ENCODE data around the gene SLC25A21. TPM values are rescaled to one million over a fixed set of nuclear protein-coding genes. Genes with fewer than 3 reads are reported as not detected.

SLC25A21 gene
- total RNA-seq, 1 experiment from 2014 or later, result 1.4 TPM

DNA sequence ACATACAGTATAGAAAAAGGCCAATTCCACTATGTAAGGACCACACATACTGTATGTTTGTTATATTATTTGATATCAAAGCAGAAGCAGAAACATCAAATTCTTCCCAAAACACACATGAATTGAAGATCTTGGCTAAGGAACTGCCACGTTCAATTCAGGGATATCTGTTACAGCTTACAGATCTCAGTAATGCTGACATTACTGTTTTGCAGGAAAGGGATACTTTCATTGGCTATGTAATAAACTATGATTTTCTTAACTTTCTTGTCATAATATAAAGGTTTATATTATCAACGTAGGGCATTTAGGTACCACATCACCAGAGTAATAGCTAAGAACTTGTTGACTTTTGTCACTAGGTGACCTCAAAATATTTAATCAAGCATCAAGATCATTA is 362.2 kb downstream of the SLC25A21 start:
- Mint-ChIP-seq H3K27ac (ENCODE audit: low read depth, unreplicated experiment) (no peak overlapping the region), H3K4me3 (ENCODE audit: unreplicated experiment) (no peak overlapping the region), H3K27me3 (ENCODE audit: insufficient read depth, unreplicated experiment) (no peaks in the 10 kb centered on the region), H3K9me3 (ENCODE audit: unreplicated experiment) (no peaks in the 10 kb centered on the region), H3K4me1 (ENCODE audit: insufficient read depth, unreplicated experiment) (no peaks in the 10 kb centered on the region), H3K36me3 (ENCODE audit: insufficient read depth, unreplicated experiment) (peaks cover 4% of the 10 kb centered on the region)
- no peak for DNase-seq (ENCODE audit: unreplicated experiment)
- CTCF ChIA-PET, result interaction anchor here (1.1 kb wide), 1 partner anchor 86 kb away, joined by 3 read pairs; no protein-coding TSS in a partner anchor
- intact Hi-C loops (cut with micrococcal nuclease), result no loop called here
- TF ChIP-seq, protein P1, sequence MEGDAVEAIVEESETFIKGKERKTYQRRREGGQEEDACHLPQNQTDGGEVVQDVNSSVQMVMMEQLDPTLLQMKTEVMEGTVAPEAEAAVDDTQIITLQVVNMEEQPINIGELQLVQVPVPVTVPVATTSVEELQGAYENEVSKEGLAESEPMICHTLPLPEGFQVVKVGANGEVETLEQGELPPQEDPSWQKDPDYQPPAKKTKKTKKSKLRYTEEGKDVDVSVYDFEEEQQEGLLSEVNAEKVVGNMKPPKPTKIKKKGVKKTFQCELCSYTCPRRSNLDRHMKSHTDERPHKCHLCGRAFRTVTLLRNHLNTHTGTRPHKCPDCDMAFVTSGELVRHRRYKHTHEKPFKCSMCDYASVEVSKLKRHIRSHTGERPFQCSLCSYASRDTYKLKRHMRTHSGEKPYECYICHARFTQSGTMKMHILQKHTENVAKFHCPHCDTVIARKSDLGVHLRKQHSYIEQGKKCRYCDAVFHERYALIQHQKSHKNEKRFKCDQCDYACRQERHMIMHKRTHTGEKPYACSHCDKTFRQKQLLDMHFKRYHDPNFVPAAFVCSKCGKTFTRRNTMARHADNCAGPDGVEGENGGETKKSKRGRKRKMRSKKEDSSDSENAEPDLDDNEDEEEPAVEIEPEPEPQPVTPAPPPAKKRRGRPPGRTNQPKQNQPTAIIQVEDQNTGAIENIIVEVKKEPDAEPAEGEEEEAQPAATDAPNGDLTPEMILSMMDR (IDR thresholded peaks at IDR 0.05; ENCODE audit: unreplicated experiment), result no peak
- POLR2A ChIA-PET, result interaction anchor here (0.7 kb wide), 1 partner anchor 402 kb away, joined by 3 read pairs; no protein-coding TSS in a partner anchor
- no TSS peak for BruUV-seq (replicated peaks)

DNA sequence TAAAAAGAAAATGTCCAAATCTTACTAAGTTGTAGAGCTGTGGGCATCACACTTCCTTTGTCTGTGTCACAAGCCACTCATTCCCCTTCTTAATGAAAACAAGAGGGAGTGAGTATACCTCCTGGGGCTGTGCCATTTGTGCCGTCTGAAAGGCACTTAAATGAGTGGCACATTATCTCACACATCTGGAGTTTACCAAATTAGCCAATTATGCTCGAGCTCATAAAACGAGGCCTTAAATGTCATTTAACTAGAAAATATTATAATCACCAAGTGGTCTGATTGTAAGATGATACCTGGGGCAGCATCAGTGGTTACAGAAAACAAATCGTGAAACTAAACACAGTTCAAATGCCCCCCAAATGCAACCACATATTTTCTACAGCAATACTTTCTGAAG is 364.7 kb downstream of the SLC25A21 start:
- TF ChIP-seq, protein P1 (IDR thresholded peaks at IDR 0.05; ENCODE audit: unreplicated experiment), result no peak
- Mint-ChIP-seq H3K36me3 (ENCODE audit: insufficient read depth, unreplicated experiment) (peaks cover 4% of the 10 kb centered on the region), H3K4me1 (ENCODE audit: insufficient read depth, unreplicated experiment) (peaks cover under 1% of the 10 kb centered on the region), H3K4me3 (ENCODE audit: unreplicated experiment) (no peak overlapping the region), H3K27me3 (ENCODE audit: insufficient read depth, unreplicated experiment) (no peaks in the 10 kb centered on the region), H3K9me3 (ENCODE audit: unreplicated experiment) (no peaks in the 10 kb centered on the region), H3K27ac (ENCODE audit: low read depth, unreplicated experiment) (no peak overlapping the region)
- CTCF ChIA-PET, result no interaction called here
- no peak for DNase-seq (ENCODE audit: unreplicated experiment)
- no TSS peak for BruUV-seq (replicated peaks)
- intact Hi-C loops (cut with micrococcal nuclease), result no loop called here
- POLR2A ChIA-PET, result no interaction called here

DNA sequence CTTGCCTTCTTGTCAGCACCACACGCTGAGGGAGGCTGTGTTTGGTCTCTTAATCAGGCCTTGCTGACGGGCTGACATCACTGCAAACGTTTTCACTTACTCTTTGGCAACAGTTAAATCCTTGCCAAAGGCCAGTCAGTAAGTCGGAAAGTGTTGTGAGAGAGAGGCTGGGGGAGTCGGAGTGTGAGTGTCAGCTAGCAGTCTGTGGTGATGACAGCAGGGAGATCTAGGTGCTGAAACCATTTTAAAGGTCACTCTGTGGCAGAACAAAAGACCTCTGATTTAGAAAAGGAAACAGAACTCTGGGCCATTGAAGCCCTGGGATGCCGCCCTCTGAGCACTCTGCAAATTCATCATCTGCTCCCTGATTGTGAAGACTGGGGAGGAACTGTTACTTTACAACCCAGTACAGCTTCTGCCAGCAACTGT is 367.3 kb downstream of the SLC25A21 start:
- intact Hi-C loops (cut with micrococcal nuclease), result no loop called here
- H3K27ac Mint-ChIP-seq (ENCODE audit: low read depth, unreplicated experiment), result no peak overlapping the region
- CTCF ChIA-PET, result no interaction called here

DNA sequence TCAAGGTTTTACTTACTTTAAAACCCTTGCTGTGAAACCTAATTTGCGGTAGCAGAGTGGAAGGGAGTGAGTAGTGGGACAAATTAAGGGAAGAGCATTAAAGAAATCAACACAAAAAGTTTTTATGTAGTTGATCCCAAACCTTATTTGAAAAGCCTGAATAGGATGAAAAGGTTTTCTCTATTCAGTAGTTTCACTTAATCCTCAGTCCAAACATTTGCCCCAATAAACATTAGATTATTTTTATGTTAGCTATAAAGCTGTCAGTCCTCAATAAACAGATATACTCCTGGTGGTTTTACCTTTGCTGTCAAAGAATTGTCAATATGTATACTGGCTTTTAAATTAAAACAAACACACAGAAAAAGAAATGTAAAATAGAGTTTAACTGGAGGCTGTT is 374.8 kb downstream of the SLC25A21 start:
- no peak for DNase-seq (ENCODE audit: unreplicated experiment)
- ChIA-PET POLR2A (no interaction called here), CTCF (interaction anchor here (0.7 to 1.1 kb wide), 2 partner anchors 14 to 56 kb away, joined by 3 to 5 read pairs; no protein-coding TSS in a partner anchor)
- H3K4me3 Mint-ChIP-seq (ENCODE audit: unreplicated experiment), result no peak overlapping the region
- TF ChIP-seq, protein P1 (IDR thresholded peaks at IDR 0.05; ENCODE audit: unreplicated experiment), result no peak
- H3K9me3 Mint-ChIP-seq (ENCODE audit: unreplicated experiment), result no peaks in the 10 kb centered on the region
- H3K36me3 Mint-ChIP-seq (ENCODE audit: insufficient read depth, unreplicated experiment), result no peaks in the 10 kb centered on the region
- H3K27me3 Mint-ChIP-seq (ENCODE audit: insufficient read depth, unreplicated experiment), result no peaks in the 10 kb centered on the region
- no peak overlapping the region for H3K27ac Mint-ChIP-seq (ENCODE audit: low read depth, unreplicated experiment)
- H3K4me1 Mint-ChIP-seq (ENCODE audit: insufficient read depth, unreplicated experiment), result peaks cover 3% of the 10 kb centered on the region
- BruUV-seq (replicated peaks), result no TSS peak
- intact Hi-C loops (cut with micrococcal nuclease), result no loop called here

More for the DNA sequence above, 367.3 kb downstream of the SLC25A21 start:
- Mint-ChIP-seq H3K9me3 (ENCODE audit: unreplicated experiment) (no peaks in the 10 kb centered on the region), H3K27me3 (ENCODE audit: insufficient read depth, unreplicated experiment) (no peaks in the 10 kb centered on the region), H3K36me3 (ENCODE audit: insufficient read depth, unreplicated experiment) (no peaks in the 10 kb centered on the region), H3K4me1 (ENCODE audit: insufficient read depth, unreplicated experiment) (peaks cover 5% of the 10 kb centered on the region), H3K4me3 (ENCODE audit: unreplicated experiment) (no peak overlapping the region)
- BruUV-seq (replicated peaks), result no TSS peak
- DNase-seq (ENCODE audit: unreplicated experiment), result no peak
- POLR2A ChIA-PET, result no interaction called here
- TF ChIP-seq, protein P1 (IDR thresholded peaks at IDR 0.05; ENCODE audit: unreplicated experiment), result no peak

All from MCF 10A (cell line).